Neural progenitor cell (in vitro differentiated cells): ENCODE results near the gene COL23A1. TPM values are rescaled to one million over a fixed set of nuclear protein-coding genes. Genes with fewer than 3 reads are reported as not detected.
A peak's percentile ranks its signal among the peaks of the same experiment; 100 is the strongest.

Source experiments
- DNase-seq: peaks from one replicate; pipeline ENCODE4 v3.0.0-alpha.2; 2016; ENCODE audit warnings: low spot score
- H2AFZ ChIP-seq: fragments of 200-600 bp; sonication (generic); replicated peaks from 2 replicates; pipeline ENCODE4 v1.6.1; 2016; ENCODE audit warnings: antibody characterized with exemption
- H3F3A ChIP-seq: fragments of 200-600 bp; sonication (generic); 2 replicates; pipeline ENCODE4 v1.6.1; 2016; ENCODE audit warnings: antibody characterized with exemption, low read depth
- H3K27ac ChIP-seq: fragments of 200-600 bp; sonication (generic); 2 replicates; pipeline ENCODE4 v1.5.1; 2016; ENCODE audit warnings: mild to moderate bottlenecking
- H3K27me3 ChIP-seq: fragments of 200-600 bp; sonication (generic); 2 replicates; pipeline ENCODE4 v1.6.1; 2016; ENCODE audit warnings: mild to moderate bottlenecking, moderate library complexity
- H3K36me3 ChIP-seq: fragments of 200-600 bp; sonication (generic); 2 replicates; pipeline ENCODE4 v1.5.1; 2016
- H3K4me1 ChIP-seq: fragments of 200-600 bp; sonication (generic); 2 replicates; pipeline ENCODE4 v1.6.1; 2016; ENCODE audit warnings: mixed run types
- H3K4me2 ChIP-seq: fragments of 200-600 bp; sonication (generic); 2 replicates; pipeline ENCODE4 v1.6.1; 2016
- H3K4me3 ChIP-seq: fragments of 200-600 bp; sonication (generic); 2 replicates; pipeline ENCODE4 v1.5.1; 2016
- H3K79me2 ChIP-seq: fragments of 200-600 bp; sonication (generic); 2 replicates; pipeline ENCODE4 v1.6.1; 2016; ENCODE audit warnings: low read depth
- H3K9ac ChIP-seq: fragments of 200-600 bp; sonication (generic); 2 replicates; pipeline ENCODE4 v1.6.1; 2016
- H3K9me3 ChIP-seq: fragments of 200-600 bp; sonication (generic); 2 replicates; pipeline ENCODE4 v1.5.1; 2016; ENCODE audit warnings: low read depth
- H4K20me1 ChIP-seq: fragments of 200-600 bp; sonication (generic); 2 replicates; pipeline ENCODE4 v1.6.1; 2016; ENCODE audit warnings: low read depth
- H3K27ac Mint-ChIP-seq: 3 replicates; pipeline ENCODE4 v1.8.0; 2021; ENCODE audit warnings: mixed read lengths
- H3K27me3 Mint-ChIP-seq: 2 replicates; pipeline ENCODE4 v1.8.0; 2022; ENCODE audit warnings: low read depth, mild to moderate bottlenecking, inconsistent platforms, moderate library complexity, mixed read lengths; ENCODE audit not compliant: insufficient read depth
- H3K36me3 Mint-ChIP-seq: 3 replicates; pipeline ENCODE4 v1.8.0; 2021; ENCODE audit warnings: mixed read lengths
- H3K4me1 Mint-ChIP-seq: 3 replicates; pipeline ENCODE4 v1.8.0; 2021; ENCODE audit warnings: mixed read lengths
- H3K4me3 Mint-ChIP-seq: 3 replicates; pipeline ENCODE4 v1.8.0; 2021; ENCODE audit warnings: mild to moderate bottlenecking, moderate library complexity, mixed read lengths
- H3K9me3 Mint-ChIP-seq: 3 replicates; pipeline ENCODE4 v1.8.0; 2020; ENCODE audit warnings: mixed read lengths
- EZH2 ChIP-seq: fragments of 200-600 bp; sonication (generic); IDR thresholded peaks from 2 replicates; pipeline ENCODE4 v1.6.1; 2017; ENCODE audit warnings: antibody characterized with exemption, mild to moderate bottlenecking, moderate library complexity
- EZH2phosphoT487 ChIP-seq: fragments of 200-600 bp; sonication (generic); IDR thresholded peaks from 2 replicates; pipeline ENCODE4 v1.6.1; 2017; ENCODE audit warnings: antibody characterized with exemption
- total RNA-seq: library from RNA; depleted of rRNA; stranded (reverse); fragments of >200 nt; gene quantifications from 2 replicates; pipeline ENCODE4 v1.2.3, GENCODE V29; 2015; ENCODE audit warnings: low replicate concordance
- TF ChIP-seq, protein P1 (sequence below): fragments of 200-600 bp; sonication (generic); IDR thresholded peaks from 2 replicates; pipeline ENCODE4 v1.5.1; 2017; ENCODE audit warnings: antibody characterized with exemption, mild to moderate bottlenecking

COL23A1 gene
- total RNA-seq, 1 donor from 2014 or later: not detected

DNA sequence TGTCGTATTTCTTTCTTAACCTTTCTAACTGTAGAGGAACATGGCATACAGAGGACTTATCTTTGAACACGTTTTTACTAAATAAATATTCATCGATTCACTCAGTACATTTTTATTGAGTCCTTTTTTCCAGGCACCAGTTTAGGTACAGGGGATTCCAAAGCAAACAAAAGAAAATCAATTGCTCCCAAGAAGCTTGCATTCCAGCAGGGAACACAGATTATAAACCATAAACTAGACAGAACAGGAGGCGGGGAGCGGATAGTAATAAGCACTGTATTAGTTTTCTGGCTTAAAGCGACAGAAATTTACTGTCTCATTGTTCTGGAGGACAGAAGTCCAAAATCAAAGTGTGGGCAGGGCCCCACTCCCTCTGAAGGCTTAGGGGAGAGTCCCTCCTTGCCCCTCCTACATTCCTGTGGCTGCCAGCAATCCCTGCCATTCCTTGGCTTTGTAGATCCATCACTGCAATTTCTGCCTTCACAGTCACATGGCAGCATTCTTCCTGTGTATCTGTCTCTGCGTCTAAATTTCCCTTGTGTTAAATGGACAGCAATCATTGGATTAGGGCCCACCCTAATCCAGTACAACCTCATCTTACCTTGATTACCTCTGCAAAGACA is 115.5 kb downstream of the COL23A1 start:
- H3K27ac ChIP-seq: no peak overlapping the region
- H3F3A ChIP-seq: no peaks in the 10 kb centered on the region
- H3K27ac Mint-ChIP-seq: no peak overlapping the region

GRCh38 chr5:178473854-178474253 is 116.3 kb downstream of the COL23A1 start:
- H3K27ac ChIP-seq: no peak overlapping the region
- H3K9me3 ChIP-seq: no peaks in the 10 kb centered on the region
- no peak for DNase-seq
- Mint-ChIP-seq H3K4me1 (peaks cover 55% of the 10 kb centered on the region), H3K36me3 (peaks cover 6% of the 10 kb centered on the region), H3K27ac (peak overlapping the region; percentile 54), H3K4me3 (no peak overlapping the region), H3K9me3 (peaks cover 15% of the 10 kb centered on the region), H3K27me3 (peaks cover 3% of the 10 kb centered on the region)
- no peak overlapping the region for H3K4me2 ChIP-seq
- H2AFZ ChIP-seq: no peak overlapping the region
- H3K79me2 ChIP-seq: no peaks in the 10 kb centered on the region
- no peaks in the 10 kb centered on the region for H3F3A ChIP-seq
- H3K4me3 ChIP-seq: no peak overlapping the region
- no peaks in the 10 kb centered on the region for H4K20me1 ChIP-seq
- H3K9ac ChIP-seq: no peak overlapping the region
- H3K4me1 ChIP-seq: no peaks in the 10 kb centered on the region
- no peaks in the 10 kb centered on the region for H3K36me3 ChIP-seq
- no peak for TF ChIP-seq EZH2
- TF ChIP-seq, protein P1, sequence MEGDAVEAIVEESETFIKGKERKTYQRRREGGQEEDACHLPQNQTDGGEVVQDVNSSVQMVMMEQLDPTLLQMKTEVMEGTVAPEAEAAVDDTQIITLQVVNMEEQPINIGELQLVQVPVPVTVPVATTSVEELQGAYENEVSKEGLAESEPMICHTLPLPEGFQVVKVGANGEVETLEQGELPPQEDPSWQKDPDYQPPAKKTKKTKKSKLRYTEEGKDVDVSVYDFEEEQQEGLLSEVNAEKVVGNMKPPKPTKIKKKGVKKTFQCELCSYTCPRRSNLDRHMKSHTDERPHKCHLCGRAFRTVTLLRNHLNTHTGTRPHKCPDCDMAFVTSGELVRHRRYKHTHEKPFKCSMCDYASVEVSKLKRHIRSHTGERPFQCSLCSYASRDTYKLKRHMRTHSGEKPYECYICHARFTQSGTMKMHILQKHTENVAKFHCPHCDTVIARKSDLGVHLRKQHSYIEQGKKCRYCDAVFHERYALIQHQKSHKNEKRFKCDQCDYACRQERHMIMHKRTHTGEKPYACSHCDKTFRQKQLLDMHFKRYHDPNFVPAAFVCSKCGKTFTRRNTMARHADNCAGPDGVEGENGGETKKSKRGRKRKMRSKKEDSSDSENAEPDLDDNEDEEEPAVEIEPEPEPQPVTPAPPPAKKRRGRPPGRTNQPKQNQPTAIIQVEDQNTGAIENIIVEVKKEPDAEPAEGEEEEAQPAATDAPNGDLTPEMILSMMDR: no peak
- no peak for TF ChIP-seq EZH2phosphoT487
- no peaks in the 10 kb centered on the region for H3K27me3 ChIP-seq

More for the DNA sequence above, 115.5 kb downstream of the COL23A1 start:
- H3K9me3 ChIP-seq: no peaks in the 10 kb centered on the region
- no peaks in the 10 kb centered on the region for H3K79me2 ChIP-seq
- H3K36me3 ChIP-seq: no peaks in the 10 kb centered on the region
- Mint-ChIP-seq H3K4me3 (no peak overlapping the region), H3K9me3 (peaks cover 15% of the 10 kb centered on the region), H3K4me1 (peaks cover 50% of the 10 kb centered on the region), H3K27me3 (peaks cover 6% of the 10 kb centered on the region), H3K36me3 (peaks cover 6% of the 10 kb centered on the region)
- no peak overlapping the region for H2AFZ ChIP-seq
- H3K4me3 ChIP-seq: no peak overlapping the region
- H3K9ac ChIP-seq: no peak overlapping the region
- H3K4me2 ChIP-seq: no peak overlapping the region
- no peak for TF ChIP-seq EZH2
- no peak for TF ChIP-seq EZH2phosphoT487
- TF ChIP-seq, protein P1: no peak
- no peaks in the 10 kb centered on the region for H3K27me3 ChIP-seq
- no peaks in the 10 kb centered on the region for H3K4me1 ChIP-seq
- no peaks in the 10 kb centered on the region for H4K20me1 ChIP-seq
- DNase-seq: no peak

- Histone ChIP-seq H3F3A (no peaks in the 10 kb centered on the region), H3K4me2 (no peak overlapping the region), H3K9ac (no peak overlapping the region), H2AFZ (no peak overlapping the region), H4K20me1 (no peaks in the 10 kb centered on the region), H3K9me3 (no peaks in the 10 kb centered on the region), H3K27me3 (no peaks in the 10 kb centered on the region), H3K4me3 (no peak overlapping the region), H3K4me1 (peaks cover 10% of the 10 kb centered on the region), H3K27ac (no peak overlapping the region), H3K79me2 (no peaks in the 10 kb centered on the region), H3K36me3 (no peaks in the 10 kb centered on the region)
- DNase-seq: no peak
- Mint-ChIP-seq H3K4me3 (no peak overlapping the region), H3K27me3 (no peaks in the 10 kb centered on the region), H3K4me1 (peaks cover 64% of the 10 kb centered on the region), H3K36me3 (peaks cover 6% of the 10 kb centered on the region), H3K27ac (peak overlapping the region; percentile 52), H3K9me3 (peaks cover 15% of the 10 kb centered on the region)
- TF ChIP-seq EZH2phosphoT487 (no peak), EZH2 (no peak)
- TF ChIP-seq, protein P1: no peak
Observed at GRCh38 chr5:178472138-178472537, 118.1 kb downstream of the COL23A1 start.
